Spleen (tissue), 7 donors: Measurements from ENCODE around the gene NPIPA8.
"Not testable (repeated sequence)": the region's sequence is repeated elsewhere in the genome, so short reads cannot be mapped to it uniquely, and the experiment has no call there.

Experiments used
- POLR2A ChIP-seq, 3 donors: fragments of 450-650 bp; IDR thresholded peaks; one replicate each; pipeline ENCODE4 v1.5.1; 2017; ENCODE audit warnings: antibody characterized with exemption in 3 of 3, mild to moderate bottlenecking in 1 of 3
- TF ChIP-seq, protein P1 (sequence below), 11 experiments: fragments of 200-600 bp in 7 of 11; fragments of 450-650 bp in 4 of 11; sonication (generic) in 4 of 11; IDR thresholded peaks in 8 of 11; conservative IDR thresholded peaks in 3 of 11; 1 replicate in 7 of 11; 2 replicates in 4 of 11; pipeline versions ENCODE4 v1.4.0 to v1.8.0; 2016 to 2021; ENCODE audit warnings: antibody characterized with exemption in 11 of 11, inconsistent platforms in 4 of 11, mild to moderate bottlenecking in 1 of 11
- donor health status: DM: no; HTN: no; CAD: no; lungs with moderate emphysema.
- donor health status: DM: no; HTN: no; CAD: no.
- donor health status: DM: no; HTN: no; CAD: no.

DNA sequence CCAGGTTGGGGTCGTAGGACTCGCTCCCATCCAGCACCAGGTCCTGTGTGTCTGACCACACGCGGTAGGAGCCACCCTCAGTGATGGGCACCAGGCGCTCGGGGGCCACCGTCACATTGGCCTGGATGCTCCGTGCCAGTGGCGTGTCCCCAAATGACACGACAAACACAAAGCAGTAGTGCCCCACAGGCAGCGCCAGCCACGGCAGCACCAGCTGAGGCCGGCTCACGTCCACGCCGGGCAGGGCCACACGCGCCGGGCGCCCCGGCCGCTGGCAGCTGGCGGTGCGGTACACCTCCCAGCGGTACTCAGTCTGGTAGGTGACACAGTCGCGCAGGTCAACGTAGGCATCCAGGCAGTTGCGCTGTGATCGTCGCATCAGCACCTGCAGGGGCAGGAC lies 48.3 kb upstream of the NPIPA8 start:
- TF ChIP-seq, protein P1, sequence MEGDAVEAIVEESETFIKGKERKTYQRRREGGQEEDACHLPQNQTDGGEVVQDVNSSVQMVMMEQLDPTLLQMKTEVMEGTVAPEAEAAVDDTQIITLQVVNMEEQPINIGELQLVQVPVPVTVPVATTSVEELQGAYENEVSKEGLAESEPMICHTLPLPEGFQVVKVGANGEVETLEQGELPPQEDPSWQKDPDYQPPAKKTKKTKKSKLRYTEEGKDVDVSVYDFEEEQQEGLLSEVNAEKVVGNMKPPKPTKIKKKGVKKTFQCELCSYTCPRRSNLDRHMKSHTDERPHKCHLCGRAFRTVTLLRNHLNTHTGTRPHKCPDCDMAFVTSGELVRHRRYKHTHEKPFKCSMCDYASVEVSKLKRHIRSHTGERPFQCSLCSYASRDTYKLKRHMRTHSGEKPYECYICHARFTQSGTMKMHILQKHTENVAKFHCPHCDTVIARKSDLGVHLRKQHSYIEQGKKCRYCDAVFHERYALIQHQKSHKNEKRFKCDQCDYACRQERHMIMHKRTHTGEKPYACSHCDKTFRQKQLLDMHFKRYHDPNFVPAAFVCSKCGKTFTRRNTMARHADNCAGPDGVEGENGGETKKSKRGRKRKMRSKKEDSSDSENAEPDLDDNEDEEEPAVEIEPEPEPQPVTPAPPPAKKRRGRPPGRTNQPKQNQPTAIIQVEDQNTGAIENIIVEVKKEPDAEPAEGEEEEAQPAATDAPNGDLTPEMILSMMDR (IDR thresholded peaks at IDR 0.05 in 8 of 11, conservative IDR thresholded peaks at IDR 0.05 in 3 of 11), result not testable (repeated sequence)
- TF ChIP-seq POLR2A (IDR thresholded peaks at IDR 0.05), result not testable (repeated sequence)
